K562 (cell line): ENCODE results near the gene TXNDC9. TPM values are rescaled to one million over a fixed set of nuclear protein-coding genes. Genes with fewer than 3 reads are reported as not detected.

Experiments used
- AFF1 ChIP-seq, 2 experiments: fragments of 450-650 bp; IDR thresholded peaks; 2 replicates each; pipeline ENCODE4 v1.6.1; 2018; ENCODE audit warnings: mild to moderate bottlenecking in 2 of 2, low read depth in 1 of 2; ENCODE audit not compliant: partially characterized antibody in 2 of 2
- BMI1 ChIP-seq: fragments of 150-350 bp; IDR thresholded peaks from 2 replicates; pipeline ENCODE4 v1.6.1; 2014; ENCODE audit warnings: low read length
- E2F3 ChIP-seq: fragments of 250-450 bp; sonication (Bioruptor Pico); IDR thresholded peaks from 2 replicates; pipeline ENCODE4 v1.4.0; 2020; ENCODE audit warnings: mild to moderate bottlenecking
- FOXJ2 ChIP-seq: fragments of 200-800 bp; sonication (Bioruptor generic); IDR thresholded peaks from 2 replicates; pipeline ENCODE4 v1.6.1; 2016; ENCODE audit warnings: missing genetic modification characterization, missing compliant biosample characterization
- HNRNPUL1 ChIP-seq: fragments of 200-400 bp; formaldehyde crosslinking; IDR thresholded peaks from 2 replicates; pipeline ENCODE4 v1.6.1; 2017; ENCODE audit warnings: low read length
- MTF1 ChIP-seq: fragments of 250-450 bp; sonication (Bioruptor Pico); IDR thresholded peaks from 2 replicates; pipeline ENCODE4 v1.9.0; 2021; ENCODE audit warnings: moderate library complexity, mild to moderate bottlenecking, inconsistent platforms, borderline replicate concordance
- NFE2 ChIP-seq: IDR thresholded peaks from 2 replicates; pipeline ENCODE4 v1.6.1; 2014; ENCODE audit warnings: antibody characterized with exemption, low read depth
- RCOR1 ChIP-seq, 2 experiments: IDR thresholded peaks; 2 replicates each; pipeline ENCODE4 v1.6.1; 2012; ENCODE audit warnings: low read depth in 2 of 2, low read length in 2 of 2, borderline replicate concordance in 1 of 2, improper control_type of control experiment in 1 of 2
- SAFB ChIP-seq: fragments of 200-400 bp; formaldehyde crosslinking; IDR thresholded peaks from 2 replicates; pipeline ENCODE4 v1.6.1; 2017; ENCODE audit warnings: low read depth, low read length, borderline replicate concordance
- SMC3 ChIP-seq: conservative IDR thresholded peaks from 2 replicates; pipeline ENCODE4 v1.6.1; 2011; ENCODE audit warnings: low read depth, low read length, improper control_type of control experiment; ENCODE audit not compliant: insufficient read depth
- SNAPC5 ChIP-seq: fragments of 250-450 bp; sonication (Bioruptor Pico); IDR thresholded peaks from 2 replicates; pipeline ENCODE4 v1.8.0; 2021; ENCODE audit warnings: moderate library complexity, mild to moderate bottlenecking, inconsistent platforms
- TAF7 ChIP-seq: fragments of 450-650 bp; IDR thresholded peaks from 2 replicates; pipeline ENCODE4 v1.6.1; 2016; ENCODE audit warnings: missing genetic modification characterization, missing compliant biosample characterization
- VEZF1 ChIP-seq: fragments of 200-800 bp; sonication (Bioruptor generic); IDR thresholded peaks from 2 replicates; pipeline ENCODE4 v1.6.1; 2017; ENCODE audit warnings: missing genetic modification characterization, missing compliant biosample characterization
- ZNF133 ChIP-seq: fragments of 250-450 bp; sonication (Bioruptor Pico); IDR thresholded peaks from 2 replicates; pipeline ENCODE4 v1.4.0; 2020; ENCODE audit warnings: mild to moderate bottlenecking
- ZNF165 ChIP-seq: fragments of 250-450 bp; sonication (Bioruptor Pico); IDR thresholded peaks from 2 replicates; pipeline ENCODE4 v1.4.0; 2020; ENCODE audit warnings: borderline replicate concordance
- ZNF174 ChIP-seq: fragments of 250-450 bp; sonication (Bioruptor Pico); IDR thresholded peaks from 2 replicates; pipeline ENCODE4 v1.4.0; 2020; ENCODE audit warnings: mild to moderate bottlenecking
- ZNF277 ChIP-seq: fragments of 250-450 bp; sonication (Bioruptor Pico); IDR thresholded peaks from 2 replicates; pipeline ENCODE4 v1.8.0; 2022; ENCODE audit warnings: inconsistent platforms, mild to moderate bottlenecking, moderate library complexity, borderline replicate concordance
- ZNF431 ChIP-seq: sonication (generic); formaldehyde crosslinking; IDR thresholded peaks from 2 replicates; pipeline ENCODE4 v1.8.0; 2022; ENCODE audit warnings: mild to moderate bottlenecking, missing genetic modification reagents
- ZNF766 ChIP-seq: fragments of 200-800 bp; sonication (Bioruptor generic); conservative IDR thresholded peaks from 2 replicates; pipeline ENCODE4 v1.6.1; 2016; ENCODE audit warnings: missing genetic modification characterization, missing compliant biosample characterization
- polyA plus RNA-seq, 8 experiments: library from polyadenylated mRNA; depleted of rRNA in 4 of 8; stranded (reverse) in 5 of 8; unstranded in 3 of 8; fragments of >200 nt; fragmentation: Nextera tagmentation in 2 of 8; fragmentation: Illumina TruSeq in 1 of 8; extraction: Ambion mirVana in 2 of 8; extraction: Trizol in 1 of 8; gene quantifications; 2 replicates each; pipeline versions ENCODE4 v1.2.1 to v1.2.3, GENCODE V29; 2011 to 2014; ENCODE audit warnings: inconsistent platforms in 1 of 8, missing spikeins in 1 of 8
- total RNA-seq, 7 experiments: library from RNA; depleted of rRNA in 6 of 7; stranded (reverse); fragments of >200 nt in 6 of 7; fragmentation: Illumina TruSeq in 2 of 7; extraction: Trizol in 2 of 7; gene quantifications; 2 replicates each; pipeline versions ENCODE4 v1.2.1 to v1.2.3, GENCODE V29; 2011 to 2021; ENCODE audit warnings: low replicate concordance in 1 of 7
- TF ChIP-seq, protein P1 (sequence below): sonication (generic); formaldehyde crosslinking; IDR thresholded peaks from 2 replicates; pipeline ENCODE4 v1.5.0; 2020; ENCODE audit warnings: missing genetic modification reagents

The TXNDC9 gene
- total and polyA plus RNA-seq, 9 of the 15 experiments (the other 6 are each of a cell fraction or from before 2014, with no cell fraction given), result 37.5 to 211 (median 65.5) TPM

- no peak for TF ChIP-seq FOXJ2 (tag)
- no peak for TF ChIP-seq ZNF277
- TF ChIP-seq ZNF174, result no peak
- TF ChIP-seq BMI1, result no peak
- no peak for TF ChIP-seq AFF1 (IDR thresholded peaks at IDR 0.05; ENCODE audit: low read depth in 1 of 2, partially characterized antibody in 2 of 2)
- TF ChIP-seq, protein P1, sequence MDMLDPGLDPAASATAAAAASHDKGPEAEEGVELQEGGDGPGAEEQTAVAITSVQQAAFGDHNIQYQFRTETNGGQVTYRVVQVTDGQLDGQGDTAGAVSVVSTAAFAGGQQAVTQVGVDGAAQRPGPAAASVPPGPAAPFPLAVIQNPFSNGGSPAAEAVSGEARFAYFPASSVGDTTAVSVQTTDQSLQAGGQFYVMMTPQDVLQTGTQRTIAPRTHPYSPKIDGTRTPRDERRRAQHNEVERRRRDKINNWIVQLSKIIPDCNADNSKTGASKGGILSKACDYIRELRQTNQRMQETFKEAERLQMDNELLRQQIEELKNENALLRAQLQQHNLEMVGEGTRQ (CRISPR knock-in tag), result no peak
- TF ChIP-seq ZNF431 (CRISPR knock-in tag), result no peak
- TF ChIP-seq ZNF766 (CRISPR knock-in tag), result peak; percentile 25; the same call in 1 of the 2 replicates
- TF ChIP-seq RCOR1 (IDR thresholded peaks at IDR 0.05; ENCODE audit: borderline replicate concordance in 1 of 2, low read depth in 2 of 2, low read length in 2 of 2), result 0 out of 4 replicates have a peak, but pooled peaks of 1 of the 2 experiments have one; percentile 20
- TF ChIP-seq ZNF165, result no peak
- no peak for TF ChIP-seq HNRNPUL1
- TF ChIP-seq TAF7 (tag), result peak; percentile 64
- peak; percentile 97 for TF ChIP-seq SAFB
- TF ChIP-seq E2F3 (CRISPR knock-in tag), result no peak
- TF ChIP-seq SNAPC5 (CRISPR knock-in tag), result no peak
- no peak for TF ChIP-seq VEZF1 (CRISPR knock-in tag)
- TF ChIP-seq ZNF133 (CRISPR knock-in tag), result no peak
- TF ChIP-seq NFE2, result 0 out of 2 replicates have a peak, but pooled peaks have one; percentile 11
- TF ChIP-seq MTF1 (CRISPR knock-in tag), result no peak
- TF ChIP-seq SMC3, result no peak
Measured at GRCh38 chr2:99337113-99338028, 1.2 kb upstream of the TXNDC9 start, which contains the start of gene EIF5B (continued).
